ENCODE results near the gene SLC9A9. TPM values are rescaled to one million over a fixed set of nuclear protein-coding genes. Genes with fewer than 3 reads are reported as not detected.

Gene SLC9A9
- total RNA-seq, 6 experiments from 2014 or later: 1.3 to 6.3 (median 3.0) TPM

DNA sequence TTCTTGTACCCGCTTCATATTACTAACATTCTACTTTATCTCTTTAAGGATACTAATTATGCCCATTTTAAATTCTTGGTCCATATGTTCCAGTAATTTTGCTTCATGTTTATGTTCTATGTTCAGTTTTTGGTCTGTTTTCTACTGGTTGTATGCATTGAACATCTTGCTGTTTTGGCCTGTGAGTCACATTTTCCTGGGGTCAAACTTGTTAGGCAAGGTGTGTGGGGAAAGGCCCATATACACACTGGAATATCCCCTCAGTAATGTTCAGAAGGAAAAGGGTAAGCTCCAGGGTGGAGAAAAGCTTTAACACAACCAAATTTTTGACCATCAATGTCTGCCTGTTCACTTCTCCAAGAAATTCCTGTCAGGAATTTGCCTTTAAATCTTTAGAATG is 337.7 kb downstream of the SLC9A9 start:
- WGBS (ENCODE audit: insufficient coverage, low coverage, low lambda C conversion rate, missing lambda C conversion rate): 100% methylated on average over 1 of the region's 1 CpG
- Histone ChIP-seq H3K27me3 (no peaks in the 10 kb centered on the region), H3K9me3 (no peaks in the 10 kb centered on the region), H3K4me3 (no peak overlapping the region), H3K27ac (no peak overlapping the region), H3K36me3 (no peaks in the 10 kb centered on the region), H3K4me1 (no peaks in the 10 kb centered on the region)
- ATAC-seq (no peak), DNase-seq (no peak)
- TF ChIP-seq POLR2A (IDR thresholded peaks at IDR 0.05): no peak
- TF ChIP-seq, protein P1, sequence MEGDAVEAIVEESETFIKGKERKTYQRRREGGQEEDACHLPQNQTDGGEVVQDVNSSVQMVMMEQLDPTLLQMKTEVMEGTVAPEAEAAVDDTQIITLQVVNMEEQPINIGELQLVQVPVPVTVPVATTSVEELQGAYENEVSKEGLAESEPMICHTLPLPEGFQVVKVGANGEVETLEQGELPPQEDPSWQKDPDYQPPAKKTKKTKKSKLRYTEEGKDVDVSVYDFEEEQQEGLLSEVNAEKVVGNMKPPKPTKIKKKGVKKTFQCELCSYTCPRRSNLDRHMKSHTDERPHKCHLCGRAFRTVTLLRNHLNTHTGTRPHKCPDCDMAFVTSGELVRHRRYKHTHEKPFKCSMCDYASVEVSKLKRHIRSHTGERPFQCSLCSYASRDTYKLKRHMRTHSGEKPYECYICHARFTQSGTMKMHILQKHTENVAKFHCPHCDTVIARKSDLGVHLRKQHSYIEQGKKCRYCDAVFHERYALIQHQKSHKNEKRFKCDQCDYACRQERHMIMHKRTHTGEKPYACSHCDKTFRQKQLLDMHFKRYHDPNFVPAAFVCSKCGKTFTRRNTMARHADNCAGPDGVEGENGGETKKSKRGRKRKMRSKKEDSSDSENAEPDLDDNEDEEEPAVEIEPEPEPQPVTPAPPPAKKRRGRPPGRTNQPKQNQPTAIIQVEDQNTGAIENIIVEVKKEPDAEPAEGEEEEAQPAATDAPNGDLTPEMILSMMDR (IDR thresholded peaks at IDR 0.05): no peak
- intact Hi-C loops (cut with DNase I): no loop called here

DNA sequence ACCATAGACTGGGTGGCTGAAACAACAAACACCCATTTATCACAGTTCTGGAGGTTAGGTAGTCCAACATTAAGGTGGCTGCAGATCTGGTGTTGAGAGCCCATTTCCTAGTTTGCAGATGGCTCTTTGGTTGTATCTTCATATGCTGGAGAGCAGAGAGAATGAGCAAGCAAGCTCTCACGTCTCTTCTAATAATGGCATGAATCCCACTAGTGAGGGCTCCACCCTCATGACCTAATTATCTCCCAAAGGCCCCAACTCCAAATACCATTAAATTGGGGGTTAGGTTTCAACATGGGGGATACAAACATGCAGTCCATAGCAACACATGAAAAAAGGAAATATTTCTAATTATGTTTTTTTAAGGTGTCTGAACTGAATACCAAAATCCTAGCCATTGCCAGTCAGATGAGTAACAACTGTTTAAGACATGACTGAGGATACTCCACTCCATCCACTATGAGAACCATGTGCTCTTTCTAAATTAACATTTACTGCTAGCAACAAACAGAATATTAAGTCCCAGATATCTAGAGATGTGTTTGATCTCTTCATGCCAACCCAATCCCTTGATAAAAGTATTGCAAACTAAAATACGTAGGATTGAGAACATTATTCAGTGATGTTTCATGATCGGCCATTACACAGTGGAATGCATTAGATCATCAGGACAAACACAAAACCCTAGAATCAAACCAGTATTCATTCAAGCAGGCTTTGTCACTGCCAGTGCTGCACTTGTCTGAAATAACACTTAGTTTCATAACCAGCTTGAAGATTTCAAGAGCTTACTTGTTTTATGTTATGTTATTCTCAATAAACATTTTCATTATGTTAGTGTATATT is 340.3 kb downstream of the SLC9A9 start:
- Histone ChIP-seq H3K9me3 (no peaks in the 10 kb centered on the region), H3K36me3 (no peaks in the 10 kb centered on the region), H3K27me3 (no peaks in the 10 kb centered on the region), H3K4me3 (no peak overlapping the region), H3K27ac (no peak overlapping the region), H3K4me1 (no peaks in the 10 kb centered on the region)
- 79% methylated on average over 3 of the region's 3 CpGs for WGBS (ENCODE audit: insufficient coverage, low coverage, low lambda C conversion rate, missing lambda C conversion rate)
- DNase-seq: no peak
- TF ChIP-seq POLR2A (IDR thresholded peaks at IDR 0.05): no peak
- TF ChIP-seq, protein P1 (IDR thresholded peaks at IDR 0.05): no peak
- intact Hi-C loops (cut with DNase I): no loop called here
- no peak for ATAC-seq

DNA sequence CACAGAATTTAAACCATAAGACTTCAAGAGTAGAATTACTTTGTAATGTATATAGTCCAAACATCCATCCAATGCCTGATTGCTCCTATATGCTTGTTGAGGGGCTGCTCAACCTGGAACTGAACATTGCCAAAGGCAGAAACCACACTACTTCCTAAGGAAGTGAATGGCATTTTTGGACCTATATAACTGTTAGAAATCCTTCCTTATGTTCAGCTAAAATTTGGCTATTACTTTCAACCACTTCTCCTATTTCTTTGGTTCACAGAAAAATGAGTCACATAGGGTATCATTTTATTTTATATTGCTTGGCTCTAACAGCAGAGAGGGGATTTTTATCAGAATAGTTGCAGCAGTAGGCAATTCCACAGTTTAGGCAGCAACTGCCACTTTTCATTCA is 342.1 kb downstream of the SLC9A9 start:
- intact Hi-C loops (cut with DNase I): no loop called here
- no peaks in the 10 kb centered on the region for H3K9me3 ChIP-seq
- H3K4me3 ChIP-seq: no peak overlapping the region
- no peaks in the 10 kb centered on the region for H3K27me3 ChIP-seq
- no peaks in the 10 kb centered on the region for H3K36me3 ChIP-seq
- H3K27ac ChIP-seq: no peak overlapping the region
- no peak for TF ChIP-seq POLR2A (IDR thresholded peaks at IDR 0.05)
- TF ChIP-seq, protein P1 (IDR thresholded peaks at IDR 0.05): no peak
- ATAC-seq (no peak), DNase-seq (no peak)
- no peaks in the 10 kb centered on the region for H3K4me1 ChIP-seq

DNA sequence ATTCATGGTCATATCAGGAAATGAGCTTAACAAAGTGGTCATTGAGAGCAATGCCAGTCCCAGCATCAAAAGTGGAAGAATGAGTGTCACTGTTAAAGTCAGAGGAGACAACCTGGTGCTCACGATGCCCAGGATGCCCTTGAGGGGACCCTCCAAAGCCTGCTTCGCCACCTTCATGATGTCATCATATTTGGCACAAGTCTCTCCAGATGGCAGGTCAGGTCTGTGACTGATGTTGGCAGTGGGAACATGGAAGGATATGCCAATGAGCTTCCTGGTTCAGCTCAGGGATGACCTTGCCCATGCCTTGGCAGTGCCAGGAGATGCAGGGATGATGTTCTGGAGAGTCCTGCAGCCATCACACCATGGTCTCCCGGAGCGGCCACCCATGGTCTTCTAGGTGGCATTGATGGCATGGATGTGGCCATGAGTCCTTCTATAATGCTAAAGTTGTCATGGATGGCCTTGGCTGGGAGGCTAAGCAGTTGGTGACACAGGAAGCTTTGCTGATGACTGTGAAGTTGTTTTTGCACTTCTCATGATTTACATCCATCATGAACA is 344.9 kb downstream of the SLC9A9 start:
- no peak for TF ChIP-seq POLR2A (IDR thresholded peaks at IDR 0.05)
- TF ChIP-seq, protein P1 (IDR thresholded peaks at IDR 0.05): no peak
- intact Hi-C loops (cut with DNase I): no loop called here
- Histone ChIP-seq H3K4me3 (no peak overlapping the region), H3K9me3 (no peaks in the 10 kb centered on the region), H3K27ac (no peak overlapping the region), H3K27me3 (no peaks in the 10 kb centered on the region), H3K36me3 (no peaks in the 10 kb centered on the region), H3K4me1 (no peaks in the 10 kb centered on the region)
- DNase-seq: no peak
- WGBS (ENCODE audit: insufficient coverage, low coverage, low lambda C conversion rate, missing lambda C conversion rate): 100% methylated on average over 1 of the region's 4 CpGs
- ATAC-seq: no peak

Data from right lobe of liver (tissue), 6 donors.